ENCODE results near the gene SYTL3.
A peak's percentile ranks its signal among the peaks of the same experiment; 100 is the strongest.

Gene SYTL3

GRCh38 chr6:158703111-158703836 is 53.4 kb downstream of the SYTL3 start:
- Histone ChIP-seq H3K27me3 (ENCODE audit: insufficient read depth, low read length) (no peaks in the 10 kb centered on the region), H3K79me2 (ENCODE audit: control insufficient read depth, insufficient read depth, low read length, poor library complexity) (peaks cover 7% of the 10 kb centered on the region), H3K14ac (ENCODE audit: low read length) (peak overlapping the region; percentile 58), H4K12ac (ENCODE audit: low read depth, low read length) (no peak overlapping the region), H3K36me3 (ENCODE audit: control insufficient read depth in 1 of 2, insufficient read depth in 2 of 2, low read length in 2 of 2) (no peaks in the 10 kb centered on the region), H3K9me3 (ENCODE audit: insufficient read depth, low read depth, low read length) (no peaks in the 10 kb centered on the region), H3K4me3 (ENCODE audit: low read depth, low read length) (no peak overlapping the region), H4K8ac (ENCODE audit: low read depth, low read length) (no peak overlapping the region), H3K4me2 (ENCODE audit: low read length) (no peak overlapping the region), H2BK5ac (ENCODE audit: low read depth, low read length, poor library complexity) (no peak overlapping the region), H2AFZ (ENCODE audit: insufficient read depth, low read length, poor library complexity) (no peak overlapping the region), H3K27ac (ENCODE audit: low read depth, low read length) (no peak overlapping the region), H3K9ac (ENCODE audit: low read length) (no peak overlapping the region), H3K18ac (ENCODE audit: low read length) (no peak overlapping the region), H3K23ac (ENCODE audit: low read length) (no peak overlapping the region), H3K79me1 (ENCODE audit: low read length) (peaks cover 30% of the 10 kb centered on the region), H3K4ac (ENCODE audit: low read depth, low read length) (no peak overlapping the region), H2BK12ac (ENCODE audit: low read length) (peak overlapping the region; percentile 46), H3K4me1 (ENCODE audit: control insufficient read depth in 1 of 2, insufficient read depth in 2 of 2, low read length in 2 of 2) (peaks cover 21 to 30% of the 10 kb centered on the region in 2 experiments), H4K91ac (ENCODE audit: low read depth, low read length) (no peak overlapping the region), H2AK5ac (ENCODE audit: low read length) (peak overlapping the region; percentile 94), H2BK120ac (ENCODE audit: insufficient read depth, low read length, poor library complexity) (peak overlapping the region; percentile 69)
- WGBS (ENCODE audit: extremely low coverage, insufficient coverage, insufficient read length), result no CpG with 5 or more reads among the region's 14 CpGs
- no peak for DNase-seq

- H4K8ac ChIP-seq (ENCODE audit: low read depth, low read length), result peak overlapping the region; percentile 75
- peaks cover 21 to 26% of the 10 kb centered on the region in 2 experiments for H3K4me1 ChIP-seq (ENCODE audit: control insufficient read depth in 1 of 2, insufficient read depth in 2 of 2, low read length in 2 of 2)
- H3K4me2 ChIP-seq (ENCODE audit: low read length), result peak overlapping the region; percentile 78
- no peaks in the 10 kb centered on the region for H3K36me3 ChIP-seq (ENCODE audit: control insufficient read depth in 1 of 2, insufficient read depth in 2 of 2, low read length in 2 of 2)
- H3K27me3 ChIP-seq (ENCODE audit: insufficient read depth, low read length), result no peaks in the 10 kb centered on the region
- H3K9me3 ChIP-seq (ENCODE audit: insufficient read depth, low read depth, low read length), result no peaks in the 10 kb centered on the region
- H2BK12ac ChIP-seq (ENCODE audit: low read length), result peak overlapping the region; percentile 95
- no CpG with 5 or more reads among the region's 42 CpGs for WGBS (ENCODE audit: extremely low coverage, insufficient coverage, insufficient read length)
- H2BK120ac ChIP-seq (ENCODE audit: insufficient read depth, low read length, poor library complexity), result peak overlapping the region; percentile 99
- peak overlapping the region; percentile 79 for H2AK5ac ChIP-seq (ENCODE audit: low read length)
- peak overlapping the region; percentile 75 for H2AFZ ChIP-seq (ENCODE audit: insufficient read depth, low read length, poor library complexity)
- H3K79me2 ChIP-seq (ENCODE audit: control insufficient read depth, insufficient read depth, low read length, poor library complexity), result peaks cover 10% of the 10 kb centered on the region
- no peak overlapping the region for H3K4me3 ChIP-seq (ENCODE audit: low read depth, low read length)
- peak overlapping the region; percentile 24 for H3K4ac ChIP-seq (ENCODE audit: low read depth, low read length)
- H3K23ac ChIP-seq (ENCODE audit: low read length), result no peak overlapping the region
- peaks cover 28% of the 10 kb centered on the region for H3K79me1 ChIP-seq (ENCODE audit: low read length)
- no peak overlapping the region for H4K12ac ChIP-seq (ENCODE audit: low read depth, low read length)
- no peak overlapping the region for H3K27ac ChIP-seq (ENCODE audit: low read depth, low read length)
- peak; percentile 70 to 88 for DNase-seq
- H3K9ac ChIP-seq (ENCODE audit: low read length), result no peak overlapping the region
- peak overlapping the region; percentile 88 for H4K91ac ChIP-seq (ENCODE audit: low read depth, low read length)
- peak overlapping the region; percentile 90 for H3K18ac ChIP-seq (ENCODE audit: low read length)
- H2BK5ac ChIP-seq (ENCODE audit: low read depth, low read length, poor library complexity), result peak overlapping the region; percentile 13
- peak overlapping the region; percentile 90 for H3K14ac ChIP-seq (ENCODE audit: low read length)
These were observed 54.3 kb downstream of the SYTL3 start for GRCh38 chr6:158703837-158704822.

GRCh38 chr6:158705386-158706126 is 55.7 kb downstream of the SYTL3 start:
- Histone ChIP-seq H2BK5ac (ENCODE audit: low read depth, low read length, poor library complexity) (peak overlapping the region; percentile 3), H4K8ac (ENCODE audit: low read depth, low read length) (peak overlapping the region; percentile 27), H3K4me2 (ENCODE audit: low read length) (no peak overlapping the region), H3K27me3 (ENCODE audit: insufficient read depth, low read length) (no peaks in the 10 kb centered on the region), H2AK5ac (ENCODE audit: low read length) (peak overlapping the region; percentile 87), H3K9me3 (ENCODE audit: insufficient read depth, low read depth, low read length) (no peaks in the 10 kb centered on the region), H3K9ac (ENCODE audit: low read length) (no peak overlapping the region), H4K91ac (ENCODE audit: low read depth, low read length) (peak overlapping the region; percentile 71), H3K23ac (ENCODE audit: low read length) (no peak overlapping the region), H3K4me1 (ENCODE audit: control insufficient read depth in 1 of 2, insufficient read depth in 2 of 2, low read length in 2 of 2) (peaks cover 20 to 26% of the 10 kb centered on the region in 2 experiments), H3K27ac (ENCODE audit: low read depth, low read length) (no peak overlapping the region), H3K4me3 (ENCODE audit: low read depth, low read length) (no peak overlapping the region), H3K14ac (ENCODE audit: low read length) (peak overlapping the region; percentile 12), H3K36me3 (ENCODE audit: control insufficient read depth in 1 of 2, insufficient read depth in 2 of 2, low read length in 2 of 2) (no peaks in the 10 kb centered on the region), H4K12ac (ENCODE audit: low read depth, low read length) (no peak overlapping the region), H2BK12ac (ENCODE audit: low read length) (peak overlapping the region; percentile 93), H2AFZ (ENCODE audit: insufficient read depth, low read length, poor library complexity) (no peak overlapping the region), H2BK120ac (ENCODE audit: insufficient read depth, low read length, poor library complexity) (peak overlapping the region; percentile 33), H3K18ac (ENCODE audit: low read length) (peak overlapping the region; percentile 70), H3K79me1 (ENCODE audit: low read length) (peaks cover 29% of the 10 kb centered on the region), H3K4ac (ENCODE audit: low read depth, low read length) (peak overlapping the region; percentile 66), H3K79me2 (ENCODE audit: control insufficient read depth, insufficient read depth, low read length, poor library complexity) (peaks cover 10% of the 10 kb centered on the region)
- no CpG with 5 or more reads among the region's 13 CpGs for WGBS (ENCODE audit: extremely low coverage, insufficient coverage, insufficient read length)
- DNase-seq, result no peak

Data from trophoblast cell (in vitro differentiated cells and primary cell).